Stimulated activated CD8-positive, alpha-beta memory T cell treated with anti-CD3 and anti-CD28 coated beads, Interleukin-12 subunit alpha, Interleukin-12 subunit beta, amount 100 ng/mL, for 1 hour (primary cell): ENCODE data around the gene CNOT2.
"Not testable (repeated sequence)": the region's sequence is repeated elsewhere in the genome, so short reads cannot be mapped to it uniquely, and the experiment has no call there.

ENCODE experiments used
- DNase-seq: peaks from one replicate; pipeline ENCODE4 v3.0.0-alpha.2; 2020; ENCODE audit warnings: low read depth

Gene CNOT2

DNA sequence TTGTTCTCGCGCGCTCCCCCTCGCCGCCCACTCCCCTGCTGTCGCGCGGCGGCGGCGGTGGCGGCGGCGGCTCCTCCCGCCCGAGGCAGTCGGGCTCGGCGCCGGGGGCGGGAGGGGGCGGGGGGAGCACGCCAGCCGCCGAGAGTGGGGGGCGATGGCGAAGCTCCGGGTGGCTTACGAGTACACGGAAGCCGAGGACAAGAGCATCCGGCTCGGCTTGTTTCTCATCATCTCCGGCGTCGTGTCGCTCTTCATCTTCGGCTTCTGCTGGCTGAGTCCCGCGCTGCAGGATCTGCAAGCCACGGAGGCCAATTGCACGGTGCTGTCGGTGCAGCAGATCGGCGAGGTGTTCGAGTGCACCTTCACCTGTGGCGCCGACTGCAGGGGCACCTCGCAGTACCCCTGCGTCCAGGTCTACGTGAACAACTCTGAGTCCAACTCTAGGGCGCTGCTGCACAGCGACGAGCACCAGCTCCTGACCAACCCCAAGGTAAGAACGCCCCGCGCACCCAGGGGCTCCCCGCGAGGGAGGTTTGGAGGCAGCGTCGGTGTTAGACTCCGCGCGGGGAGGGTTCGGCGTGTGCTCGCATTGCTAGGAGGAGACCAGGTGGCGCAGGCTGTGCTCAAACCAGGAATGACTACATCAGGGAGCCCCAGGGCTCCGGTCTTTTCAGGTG, 123.5 kb downstream of the CNOT2 start:
- DNase-seq, result peak; percentile 40

DNA sequence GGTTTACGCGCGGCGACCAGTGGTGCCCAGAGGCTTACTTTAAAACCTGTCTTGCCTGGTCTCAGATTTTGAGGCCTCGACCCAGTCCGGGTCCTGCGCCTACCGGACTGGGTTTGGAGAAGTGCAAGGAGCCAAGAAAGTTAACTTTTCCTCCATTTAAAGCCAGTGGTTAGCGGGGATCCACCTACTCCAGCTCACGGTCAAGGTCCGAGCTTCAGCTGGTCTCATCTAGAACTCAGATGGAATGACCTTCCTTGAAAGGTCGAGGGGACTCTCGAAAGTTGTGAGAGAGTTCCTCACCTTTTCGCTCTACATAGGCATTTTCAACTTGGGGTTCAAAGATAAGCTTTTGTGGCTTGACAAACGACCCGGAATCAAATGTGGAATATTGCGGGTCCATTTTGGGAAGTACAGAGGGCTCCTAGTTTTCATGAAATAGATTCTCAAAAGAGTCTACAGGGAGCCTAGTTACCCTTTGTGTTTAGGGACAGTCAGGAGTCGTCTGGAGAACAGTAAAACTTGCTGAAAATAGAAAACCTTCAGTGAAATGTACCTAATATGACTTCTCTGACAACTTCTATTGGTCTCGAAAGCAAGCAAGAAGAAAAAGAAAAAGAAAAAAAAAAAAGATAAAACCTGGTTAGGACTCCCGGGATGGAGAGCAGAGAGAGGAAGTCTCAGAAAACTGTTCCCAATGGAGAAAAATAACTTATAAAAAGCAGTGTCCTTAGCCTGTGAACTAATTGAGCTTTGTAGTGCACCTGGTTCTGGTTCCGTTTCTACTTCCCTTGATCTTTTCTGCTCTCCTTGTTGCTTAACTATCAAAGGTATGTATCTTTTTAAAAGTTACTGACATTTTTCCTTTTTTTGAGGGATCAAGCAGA, 124.3 kb downstream of the CNOT2 start:
- no peak for DNase-seq

DNA sequence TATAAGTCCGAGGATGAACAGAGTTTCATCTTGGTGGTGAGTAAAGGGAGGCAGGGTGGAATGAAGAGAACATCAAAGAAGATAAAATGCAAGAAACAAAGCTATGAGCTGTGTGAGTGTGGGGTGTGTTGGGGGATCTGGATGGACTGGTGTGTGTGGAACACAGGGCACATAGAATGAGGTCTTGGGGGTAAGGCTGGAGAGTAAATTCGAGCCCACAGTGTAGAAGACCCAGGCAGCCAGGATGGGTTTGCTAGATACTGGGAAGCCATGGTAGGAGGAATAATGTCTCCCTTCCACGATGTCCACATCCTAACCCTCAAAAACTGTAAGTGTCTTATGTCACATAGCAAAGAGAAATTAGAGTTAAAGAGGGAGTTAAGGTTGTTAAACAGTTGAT, 129.6 kb downstream of the CNOT2 start:
- DNase-seq, result no peak

DNA sequence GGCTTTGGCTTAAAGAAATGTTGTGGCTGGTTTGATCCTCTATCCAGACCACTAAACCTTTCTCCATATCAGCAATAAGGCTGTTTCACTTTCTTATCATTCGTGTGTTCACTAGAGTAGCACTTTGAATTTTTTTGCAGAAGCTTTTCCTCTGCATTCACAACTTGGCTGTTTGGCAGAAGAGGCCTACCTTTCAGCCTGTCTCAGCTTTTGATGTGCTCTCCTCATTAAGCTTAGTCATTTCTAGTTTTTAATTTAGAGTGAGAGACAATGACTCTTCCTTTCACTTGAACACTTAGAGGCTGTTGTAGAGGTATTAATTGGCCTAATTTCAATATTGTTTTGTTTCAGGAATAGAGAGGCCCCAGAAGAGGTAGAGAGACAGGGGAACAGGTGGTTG, 136.6 kb downstream of the CNOT2 start:
- DNase-seq, result no peak

DNA sequence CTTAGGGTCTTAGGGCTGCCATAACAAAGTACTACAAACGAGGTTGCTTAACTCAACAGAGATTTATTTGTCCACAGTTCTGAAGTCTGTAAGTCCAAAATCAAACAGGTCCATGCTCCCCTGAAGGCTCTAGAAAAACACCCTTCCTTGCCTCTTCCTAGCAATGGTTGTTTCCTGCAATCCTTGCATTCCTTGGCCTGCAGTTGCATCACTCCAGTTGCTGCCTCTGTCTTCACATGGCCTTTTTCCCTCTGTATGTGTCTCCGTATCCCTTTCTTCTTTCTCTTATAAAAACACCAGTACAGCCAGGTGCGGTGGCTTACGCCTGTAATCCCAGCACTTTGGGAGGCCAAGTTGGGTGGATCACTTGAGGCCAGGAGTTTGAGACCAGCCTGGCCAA, 140.3 kb downstream of the CNOT2 start:
- DNase-seq, result no peak

DNA sequence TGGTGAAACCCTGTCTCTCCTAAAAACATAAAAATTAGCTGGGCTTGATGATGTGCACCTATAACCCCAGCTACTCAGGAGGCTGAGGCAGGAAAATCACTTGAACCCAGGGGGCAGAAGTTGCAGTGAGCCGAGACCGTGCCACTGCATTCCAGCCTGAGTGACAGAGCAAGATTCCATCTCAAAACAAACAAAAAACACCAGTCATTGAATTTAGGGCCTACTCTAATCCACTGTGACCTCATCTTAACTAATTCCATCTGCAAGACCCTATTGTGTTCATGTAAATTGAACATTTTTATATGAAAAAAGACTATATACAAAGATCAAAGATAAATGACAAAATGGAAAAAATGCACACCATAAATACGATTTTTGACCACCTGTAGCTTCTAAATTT, 140.7 kb downstream of the CNOT2 start:
- DNase-seq, result no peak

DNA sequence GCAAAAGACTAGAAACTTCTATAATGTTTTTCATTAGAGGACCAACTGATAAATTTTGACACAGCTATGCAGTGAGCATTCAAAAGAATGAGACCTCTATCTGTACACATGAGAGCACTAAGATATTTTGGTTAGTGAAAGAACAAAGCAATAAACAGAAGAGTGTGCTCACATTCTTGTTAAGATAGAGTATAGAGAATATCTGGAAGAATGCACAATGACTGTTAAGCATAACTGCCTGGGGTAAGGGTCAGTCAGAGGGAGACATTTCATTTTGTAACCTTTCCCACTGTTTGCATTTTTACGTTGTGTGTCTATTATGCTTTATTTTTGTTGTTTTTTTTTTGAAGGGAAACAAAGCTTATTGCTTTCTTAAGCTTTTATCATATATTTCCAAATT, 143.5 kb downstream of the CNOT2 start:
- no peak for DNase-seq

DNA sequence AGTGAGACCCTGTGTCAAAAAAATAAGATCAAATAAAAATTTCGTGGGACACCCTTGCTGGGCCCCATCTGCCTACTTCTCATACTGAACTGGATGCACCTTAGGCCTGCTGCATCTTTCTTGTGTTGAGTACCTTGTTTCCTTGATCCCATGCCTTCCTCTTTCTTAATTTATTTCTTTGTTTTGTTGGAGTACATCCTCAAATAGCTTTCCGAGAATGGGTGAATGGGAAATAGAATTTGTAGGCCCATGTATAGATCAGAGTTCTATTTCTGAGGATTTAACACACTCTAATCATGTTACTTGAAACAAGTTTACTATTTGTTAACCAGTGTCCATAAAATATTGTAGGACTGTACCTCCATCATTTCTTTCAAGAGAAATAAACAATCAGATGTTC, 146.4 kb downstream of the CNOT2 start:
- no peak for DNase-seq

DNA sequence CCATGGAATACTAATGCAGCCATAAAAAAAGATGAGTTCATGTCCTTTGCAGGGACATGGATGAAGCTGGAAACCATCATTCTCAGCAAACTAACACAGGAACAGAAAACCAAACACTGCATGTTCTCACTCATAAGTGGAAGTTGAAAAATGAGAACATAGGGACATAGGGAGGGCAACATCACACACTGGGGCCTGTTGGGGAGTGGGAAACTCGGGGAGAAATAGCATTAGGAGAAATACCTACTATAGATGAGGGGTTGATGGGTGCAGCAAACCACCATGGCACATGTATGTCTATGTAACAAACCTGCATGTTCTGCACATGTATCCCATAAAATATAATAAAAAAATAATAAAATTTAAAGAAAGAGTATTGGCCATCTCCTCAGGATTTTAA, 149.4 kb downstream of the CNOT2 start:
- not testable (repeated sequence) for DNase-seq

DNA sequence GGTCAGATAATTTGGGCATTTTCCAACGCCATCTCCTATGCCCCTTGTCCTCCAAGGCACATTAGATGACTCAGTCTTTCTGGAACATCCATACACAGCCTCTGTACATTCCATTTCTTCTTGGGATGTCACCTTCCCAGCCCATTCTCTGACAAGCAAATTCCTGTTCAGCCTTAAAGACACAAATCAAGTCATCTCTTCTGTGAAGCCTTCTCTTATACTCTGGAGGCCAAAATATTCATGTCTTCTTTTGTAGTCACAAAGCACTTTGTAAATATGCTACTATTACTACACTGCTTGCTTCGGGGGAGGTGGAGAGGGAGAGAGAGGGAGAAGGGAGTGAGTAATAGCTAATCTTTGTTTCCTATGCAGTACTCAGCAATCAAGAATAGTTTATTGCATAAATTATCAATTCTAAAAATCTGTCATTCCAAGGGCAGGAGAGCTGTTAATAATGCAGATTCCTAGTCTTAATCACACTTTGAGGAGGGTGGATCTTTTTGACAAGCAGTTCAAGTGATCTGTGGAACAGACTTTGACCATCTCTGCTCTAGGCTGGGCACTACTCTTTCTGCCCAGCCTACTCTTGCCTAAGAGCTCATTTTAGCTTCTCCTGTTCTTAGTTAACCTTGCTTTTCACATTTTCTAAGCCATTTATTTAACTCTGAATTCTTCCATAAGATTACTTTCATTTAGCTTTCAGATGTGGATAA, 150.7 kb downstream of the CNOT2 start:
- no peak for DNase-seq

DNA sequence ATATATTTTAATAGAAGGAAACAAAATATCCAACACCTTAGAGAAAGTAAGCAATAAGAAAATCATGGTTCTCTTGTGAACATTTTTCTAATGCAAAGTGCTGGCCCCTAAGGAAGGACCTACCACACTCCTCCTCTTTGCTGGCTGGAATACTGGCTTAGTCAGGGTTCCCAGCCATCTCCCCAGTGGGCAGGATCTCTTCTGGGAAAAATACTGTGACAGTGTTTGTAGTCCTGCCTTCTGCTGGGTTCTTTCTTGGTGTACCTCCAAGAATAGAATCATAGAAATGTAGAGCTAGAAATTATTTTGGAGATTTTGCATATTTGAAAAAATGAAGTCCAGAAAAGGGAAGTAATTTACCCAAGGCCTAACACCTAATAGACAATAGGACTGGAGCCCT, 154.8 kb downstream of the CNOT2 start:
- DNase-seq, result no peak

DNA sequence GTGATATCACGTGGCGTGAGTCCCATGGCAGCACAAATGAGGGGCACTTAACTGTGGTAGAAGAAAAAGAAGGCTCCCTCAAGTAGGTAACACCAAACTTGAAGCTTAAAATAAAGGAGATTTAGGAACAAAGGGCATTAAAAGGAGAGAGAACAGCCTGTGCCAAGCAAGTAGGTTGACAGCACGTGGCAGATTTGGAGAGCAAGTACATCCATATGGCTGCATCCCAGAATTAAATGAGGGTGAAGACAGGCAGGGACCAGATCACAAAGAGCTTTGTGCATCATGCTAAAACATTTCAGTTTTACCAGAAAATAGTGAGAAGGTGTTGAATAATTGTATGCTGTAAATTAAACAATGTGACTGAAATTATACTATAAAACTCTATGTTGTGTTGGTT, 155.6 kb downstream of the CNOT2 start:
- DNase-seq, result no peak

DNA sequence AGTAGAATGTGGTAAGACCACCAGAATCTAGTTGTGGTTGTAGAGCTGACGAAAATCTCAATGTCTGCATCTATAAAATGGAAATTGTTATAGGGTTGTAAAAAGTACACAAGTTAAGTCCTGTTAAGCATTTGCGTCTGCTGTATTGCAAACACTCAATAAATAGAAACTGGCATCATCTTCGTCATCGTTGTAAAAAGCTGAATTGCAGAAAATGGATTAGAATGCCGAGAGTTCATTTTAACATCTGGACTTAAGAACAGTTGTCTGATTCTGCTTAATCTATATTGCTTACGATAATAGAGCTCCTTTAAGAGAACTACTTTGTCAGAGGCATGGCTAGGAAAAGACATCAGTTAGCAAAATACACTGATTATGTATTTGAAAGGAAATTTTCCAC, 156.1 kb downstream of the CNOT2 start:
- DNase-seq, result no peak

DNA sequence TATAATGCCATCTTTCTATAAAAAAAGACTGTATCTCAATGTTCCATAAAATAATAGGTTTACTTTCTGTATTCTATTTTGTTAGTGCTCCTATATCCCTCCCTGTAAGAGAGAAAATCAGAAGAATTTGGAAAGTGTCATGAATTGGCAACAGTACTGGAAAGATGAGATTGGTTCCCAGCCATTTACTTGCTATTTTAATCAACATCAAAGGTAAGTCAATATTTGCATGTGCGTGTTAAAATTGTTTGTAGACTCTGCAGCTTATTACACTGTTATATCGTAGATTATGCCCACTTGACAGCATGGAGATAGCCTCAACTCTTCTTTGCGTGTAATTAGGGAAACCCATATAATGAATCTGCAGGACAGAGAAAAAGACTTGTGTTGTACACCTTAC, 156.9 kb downstream of the CNOT2 start:
- DNase-seq, result no peak

DNA sequence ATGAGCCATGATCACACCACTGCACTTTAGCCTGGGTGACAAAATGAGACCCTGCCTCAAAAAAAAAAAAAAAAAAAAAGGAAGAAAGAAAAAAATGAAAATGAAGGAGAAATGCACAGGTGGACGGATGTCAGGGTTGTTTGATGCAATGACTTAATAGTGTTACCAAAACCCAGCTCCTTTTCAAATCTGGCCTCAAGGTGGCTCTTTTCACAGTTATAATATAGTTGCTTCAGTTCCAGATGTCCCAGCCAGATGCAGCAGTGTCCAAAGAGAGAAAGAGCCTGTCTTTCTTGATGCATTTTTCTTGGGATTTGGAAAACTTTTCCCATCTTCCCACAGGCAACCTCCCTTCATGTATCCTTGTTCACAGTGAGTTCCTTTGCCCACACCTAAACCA, 159.4 kb downstream of the CNOT2 start:
- no peak for DNase-seq

DNA sequence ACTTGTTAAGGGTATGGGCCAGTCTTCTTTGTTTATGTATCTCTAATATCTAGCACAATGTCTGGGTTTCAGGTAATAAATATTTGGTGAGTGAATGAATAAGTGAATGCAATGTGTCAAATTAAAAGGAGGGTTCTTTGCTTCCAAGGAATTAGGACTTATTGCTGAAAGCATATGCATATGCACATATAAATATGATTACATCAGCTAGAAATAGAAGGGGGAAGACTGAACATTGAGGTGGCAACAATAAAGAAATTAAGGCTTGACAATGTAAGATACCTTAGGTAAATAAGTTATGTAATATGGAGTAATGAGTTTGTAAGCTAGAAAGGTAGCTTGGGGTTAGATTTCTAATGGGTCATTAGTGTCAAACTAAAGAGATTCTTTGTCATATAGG, 160.6 kb downstream of the CNOT2 start:
- no peak for DNase-seq
